Panc1 (cell line): ENCODE results near the gene JUN. TPM values are rescaled to one million over a fixed set of nuclear protein-coding genes. Genes with fewer than 3 reads are reported as not detected.
A peak's percentile ranks its signal among the peaks of the same experiment; 100 is the strongest.

Experiments
- ATAC-seq: fragments of 200-7000 bp; cut with Tn5 transposase; 2 replicates; pipeline ENCODE4 v1.9.1; 2020; ENCODE audit warnings: mild to moderate bottlenecking, moderate library complexity
- BruUV-seq: library from RNA; stranded (reverse); fragments of 400-500 nt; replicated peaks from 2 replicates; lab custom pipeline; 2021; lab: Mats Ljungman, UMichigan
- CTCF ChIA-PET: fragments of 300-600 bp; sonication (Branson Sonifier 250); formaldehyde crosslinking; loops from one replicate; lab custom pipeline; 2022; ENCODE audit warnings: antibody characterized with exemption; lab: Charles Lee
- POLR2A ChIA-PET: fragments of 300-600 bp; sonication (Branson Sonifier 250); formaldehyde crosslinking; loops from one replicate; lab custom pipeline; 2022; ENCODE audit warnings: antibody characterized with exemption; lab: Charles Lee
- DNase-seq: peaks from one replicate; pipeline ENCODE4 v3.0.0-alpha.2; 2010; ENCODE audit warnings: low read depth, low spot score
- H3K27ac ChIP-seq: 2 replicates; pipeline ENCODE4 v1.5.1; 2011; ENCODE audit warnings: mild to moderate bottlenecking, low read length, inconsistent platforms
- H3K27me3 ChIP-seq: fragments of 200-500 bp; sonication (Bioruptor generic); 2 replicates; pipeline ENCODE4 v1.6.0; 2014; ENCODE audit warnings: low read length, inconsistent platforms; ENCODE audit not compliant: control insufficient read depth, insufficient read depth
- H3K36me3 ChIP-seq: fragments of 200-500 bp; sonication (Bioruptor generic); 2 replicates; pipeline ENCODE4 v1.5.1; 2014; ENCODE audit warnings: inconsistent platforms, mild to moderate bottlenecking, low read length, moderate library complexity; ENCODE audit not compliant: control insufficient read depth, insufficient read depth
- H3K4me1 ChIP-seq: 2 replicates; pipeline ENCODE4 v1.5.1; 2011; ENCODE audit warnings: inconsistent platforms, mild to moderate bottlenecking, low read length, moderate library complexity; ENCODE audit not compliant: control insufficient read depth, insufficient read depth
- H3K4me3 ChIP-seq, 2 experiments: 2 replicates each; pipeline ENCODE4 v1.5.1; 2011 to 2012; ENCODE audit warnings: low read depth in 2 of 2, low read length in 2 of 2, mild to moderate bottlenecking in 2 of 2, inconsistent platforms in 1 of 2, moderate library complexity in 1 of 2
- H3K9me3 ChIP-seq: fragments of 200-500 bp; sonication (Bioruptor generic); 2 replicates; pipeline ENCODE4 v1.5.1; 2014; ENCODE audit warnings: low read depth, mild to moderate bottlenecking, inconsistent platforms, low read length, moderate library complexity; ENCODE audit not compliant: control insufficient read depth, insufficient read depth
- CTCF ChIP-seq: fragments of 450-650 bp; IDR thresholded peaks from 2 replicates; pipeline ENCODE4 v1.5.1; 2017; ENCODE audit warnings: mild to moderate bottlenecking
- POLR2AphosphoS5 ChIP-seq: IDR thresholded peaks from 2 replicates; pipeline ENCODE4 v1.6.1; 2012; ENCODE audit warnings: mild to moderate bottlenecking, low read depth, low read length, moderate library complexity
- REST ChIP-seq, 2 experiments: IDR thresholded peaks; 2 replicates each; pipeline ENCODE4 v1.6.1; 2011 to 2012; ENCODE audit warnings: low read depth in 2 of 2, control low read depth in 1 of 2, low read length in 1 of 2, mild to moderate bottlenecking in 1 of 2, moderate library complexity in 1 of 2; ENCODE audit not compliant: insufficient read depth in 1 of 2
- SIN3A ChIP-seq: IDR thresholded peaks from 2 replicates; pipeline ENCODE4 v1.6.1; 2012; ENCODE audit warnings: low read depth, mild to moderate bottlenecking, low read length, moderate library complexity, borderline replicate concordance; ENCODE audit not compliant: insufficient read depth
- TCF7L2 ChIP-seq: IDR thresholded peaks from 2 replicates; pipeline ENCODE4 v1.6.1; 2011; ENCODE audit warnings: mild to moderate bottlenecking, low read depth, low read length, inconsistent platforms
- in situ Hi-C: cut with HindIII; loops from 2 replicates; pipeline ENCODE4 v1.10.0; 2016; ENCODE audit warnings: low sequenced_read_pairs, low pct_unique_long_range_greater_than_20kb
- intact Hi-C: fragments of 100-400 bp; cut with micrococcal nuclease; formaldehyde crosslinking; loops from one replicate; pipeline ENCODE4 v1.10.0; 2022; ENCODE audit not compliant: unreplicated experiment
- total RNA-seq: library from RNA; stranded (reverse); gene quantifications from one replicate; pipeline ENCODE4 v1.2.1, GENCODE V29; 2021; ENCODE audit not compliant: unreplicated experiment

Gene JUN
- total RNA-seq, 1 experiment from 2014 or later: 70.0 TPM

GRCh38 chr1:58786927-58787245 lies 3.0 kb upstream of the JUN start:
- intact Hi-C loops (loop anchor here (5.0 kb wide), 1 partner anchor 115 kb away; no protein-coding TSS in a partner anchor), in situ Hi-C loops (no loop called here)
- ATAC-seq: no peak
- H3K27ac ChIP-seq: peak overlapping the region; percentile 93; the same call in 1 of the 2 replicates
- no peak for TF ChIP-seq POLR2AphosphoS5
- TF ChIP-seq REST (IDR thresholded peaks at IDR 0.05; ENCODE audit: insufficient read depth in 1 of 2, low read depth in 2 of 2, low read length in 1 of 2): no peak
- no peak for TF ChIP-seq SIN3A
- TF ChIP-seq TCF7L2: no peak
- no peak for TF ChIP-seq CTCF
- peaks cover 4% of the 10 kb centered on the region; the same call in 1 of the 2 replicates for H3K36me3 ChIP-seq
- no peaks in the 10 kb centered on the region for H3K27me3 ChIP-seq
- BruUV-seq: no TSS peak
- no peak for DNase-seq
- no peaks in the 10 kb centered on the region; the same call in 1 of the 2 replicates for H3K9me3 ChIP-seq
- ChIA-PET POLR2A (no interaction called here), CTCF (no interaction called here)
- H3K4me1 ChIP-seq: peaks cover 14% of the 10 kb centered on the region
- no peak overlapping the region for H3K4me3 ChIP-seq

- no peak overlapping the region; a peak in 1 of 4 replicates for H3K4me3 ChIP-seq
- peaks cover 14% of the 10 kb centered on the region for H3K4me1 ChIP-seq
- POLR2A ChIA-PET: interaction anchor here (0.7 kb wide), 1 partner anchor 230 kb away, joined by 3 read pairs; no protein-coding TSS in a partner anchor
- BruUV-seq: no TSS peak
- TF ChIP-seq CTCF (no peak), TCF7L2 (no peak), POLR2AphosphoS5 (no peak), REST (IDR thresholded peaks at IDR 0.05; ENCODE audit: insufficient read depth in 1 of 2, low read depth in 2 of 2, low read length in 1 of 2) (no peak), SIN3A (no peak)
- H3K36me3 ChIP-seq: peaks cover 4% of the 10 kb centered on the region; the same call in 1 of the 2 replicates
- CTCF ChIA-PET: interaction anchor here (0.6 kb wide), 1 partner anchor 21 kb away, joined by 6 read pairs; no protein-coding TSS in a partner anchor
- in situ Hi-C loops: no loop called here
- H3K27me3 ChIP-seq: no peaks in the 10 kb centered on the region
- H3K27ac ChIP-seq: peak overlapping the region; percentile 93
- no peaks in the 10 kb centered on the region; the same call in 1 of the 2 replicates for H3K9me3 ChIP-seq
- intact Hi-C loops: loop anchor here (5.0 kb wide), 1 partner anchor 116 kb away; no protein-coding TSS in a partner anchor
- ATAC-seq: no peak
- no peak for DNase-seq
These were observed 2.5 kb upstream of the JUN start for GRCh38 chr1:58786184-58786926.
